Measurements from ENCODE around the gene EEFSEC.

EEFSEC gene

DNA sequence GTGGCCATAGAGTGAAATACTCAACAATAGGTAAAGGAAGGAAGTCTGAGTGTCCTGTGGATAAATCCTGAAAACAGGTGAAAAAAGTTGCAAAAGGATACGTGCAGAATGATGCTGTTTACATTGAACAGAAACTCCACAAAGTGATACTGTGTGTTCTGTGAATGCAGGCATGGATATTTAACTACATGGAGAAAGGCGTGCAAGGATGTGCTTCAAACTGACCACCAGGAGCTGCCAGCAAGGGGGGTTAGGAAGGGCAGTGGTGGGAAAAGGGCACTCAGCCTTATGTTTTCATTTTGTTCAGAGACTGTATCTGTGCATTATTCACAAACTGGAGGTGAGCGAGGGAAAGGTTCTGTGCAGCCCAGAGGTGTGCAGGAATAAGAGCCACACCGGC, 266.0 kb downstream of the EEFSEC start:
- Histone ChIP-seq H3K56ac (ENCODE audit: low read length) (no peak overlapping the region), H3K4me2 (ENCODE audit: low read length) (no peak overlapping the region), H3K27ac (ENCODE audit: low read depth, low read length) (no peak overlapping the region), H2BK120ac (ENCODE audit: low read depth, low read length) (no peak overlapping the region), H4K8ac (ENCODE audit: low read depth, low read length) (no peak overlapping the region), H2BK5ac (ENCODE audit: low read length) (no peak overlapping the region), H3K4me1 (ENCODE audit: control insufficient read depth, low read depth, low read length) (no peaks in the 10 kb centered on the region), H3K27me3 (ENCODE audit: insufficient read depth, low read length, poor library complexity) (no peaks in the 10 kb centered on the region), H3K79me2 (ENCODE audit: control insufficient read depth, insufficient read depth, low read length) (no peaks in the 10 kb centered on the region), H3K4me3 (ENCODE audit: low read length) (no peak overlapping the region), H3K79me1 (ENCODE audit: low read length) (no peaks in the 10 kb centered on the region), H3K4ac (ENCODE audit: low read depth, low read length) (no peak overlapping the region), H2AK5ac (ENCODE audit: low read length) (no peak overlapping the region), H3K23ac (ENCODE audit: low read length) (no peak overlapping the region), H2BK15ac (replicated peaks; ENCODE audit: low read depth) (no peak overlapping the region), H3K18ac (ENCODE audit: low read length) (no peak overlapping the region), H3K36me3 (ENCODE audit: control insufficient read depth, insufficient read depth, low read length) (no peaks in the 10 kb centered on the region), H4K5ac (ENCODE audit: low read length) (no peak overlapping the region), H3K9ac (ENCODE audit: low read length) (no peak overlapping the region)
- no CpG with 5 or more reads among the region's 4 CpGs for WGBS (ENCODE audit: extremely low coverage, insufficient coverage, low lambda C conversion rate)
- no peak for DNase-seq

DNA sequence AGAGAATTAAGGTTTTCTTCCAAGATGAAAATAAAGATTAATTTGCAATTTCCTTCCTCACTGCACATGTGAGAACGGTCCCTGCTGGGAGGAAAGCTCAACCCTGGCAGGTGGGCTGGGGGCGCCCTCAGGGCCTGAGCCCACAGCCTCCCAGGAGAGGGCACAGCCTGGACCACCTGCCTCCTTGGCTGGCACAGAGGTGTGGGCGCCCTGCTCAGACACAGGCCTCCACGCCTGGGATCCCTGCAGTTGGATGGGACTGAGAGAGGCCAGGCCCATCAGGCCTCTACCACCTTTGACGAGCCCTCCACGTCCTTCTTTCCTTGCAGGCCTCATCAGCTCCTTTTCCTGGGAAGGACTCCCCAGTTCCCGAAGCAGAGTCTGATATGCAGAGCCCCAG, 267.0 kb downstream of the EEFSEC start:
- H3K23ac ChIP-seq (ENCODE audit: low read length): no peak overlapping the region
- H2AK5ac ChIP-seq (ENCODE audit: low read length): no peak overlapping the region

DNA sequence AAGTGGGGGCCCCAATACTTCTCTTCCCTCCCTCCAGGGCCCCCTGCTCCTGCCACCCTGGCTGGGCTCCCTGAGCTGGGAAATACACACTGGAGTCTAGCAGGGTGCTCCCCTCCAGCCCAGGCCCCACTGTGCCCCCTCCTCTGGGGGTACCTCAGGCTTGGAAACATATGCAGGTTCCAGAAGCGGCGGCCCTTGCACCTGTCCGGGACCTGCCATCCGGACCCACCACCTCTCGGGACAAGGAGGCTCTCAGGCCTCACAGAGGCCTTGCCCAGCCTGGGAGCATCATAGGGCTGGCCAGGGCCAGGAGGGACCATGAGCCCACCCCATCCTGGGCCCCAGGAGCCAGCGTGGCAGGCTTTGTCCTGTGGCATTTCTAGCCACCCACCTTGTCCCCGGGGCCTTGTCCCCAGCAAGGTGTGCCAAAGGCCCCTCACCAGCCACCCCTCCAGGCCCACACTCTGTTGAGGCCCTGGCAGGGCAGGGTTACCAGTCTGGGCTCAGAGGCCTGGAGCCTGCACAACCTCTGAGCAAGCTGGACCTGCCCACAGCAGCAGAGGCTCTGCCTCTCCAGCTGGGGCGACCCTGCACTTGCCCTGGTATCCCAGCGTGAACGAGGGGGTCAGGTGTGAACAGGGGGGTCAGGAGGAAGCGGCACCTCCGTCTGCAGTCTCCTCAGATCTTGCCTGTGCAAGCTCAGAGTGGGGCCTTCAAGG, 267.6 kb downstream of the EEFSEC start:
- H4K8ac ChIP-seq (ENCODE audit: low read depth, low read length): no peak overlapping the region
- no peak overlapping the region for H3K18ac ChIP-seq (ENCODE audit: low read length)
- no peak overlapping the region for H4K5ac ChIP-seq (ENCODE audit: low read length)
- no peak overlapping the region for H3K27ac ChIP-seq (ENCODE audit: low read depth, low read length)
- no peaks in the 10 kb centered on the region for H3K27me3 ChIP-seq (ENCODE audit: insufficient read depth, low read length, poor library complexity)
- no peak overlapping the region for H2BK120ac ChIP-seq (ENCODE audit: low read depth, low read length)
- H3K4me1 ChIP-seq (ENCODE audit: control insufficient read depth, low read depth, low read length): no peaks in the 10 kb centered on the region
- no peaks in the 10 kb centered on the region for H3K79me1 ChIP-seq (ENCODE audit: low read length)
- no peak overlapping the region for H3K4ac ChIP-seq (ENCODE audit: low read depth, low read length)
- H3K56ac ChIP-seq (ENCODE audit: low read length): no peak overlapping the region
- H2BK15ac ChIP-seq (replicated peaks; ENCODE audit: low read depth): no peak overlapping the region
- no peak overlapping the region for H3K4me2 ChIP-seq (ENCODE audit: low read length)
- no peaks in the 10 kb centered on the region for H3K36me3 ChIP-seq (ENCODE audit: control insufficient read depth, insufficient read depth, low read length)
- H3K79me2 ChIP-seq (ENCODE audit: control insufficient read depth, insufficient read depth, low read length): no peaks in the 10 kb centered on the region
- H3K23ac ChIP-seq (ENCODE audit: low read length): no peak overlapping the region
- no peak for DNase-seq
- no peak overlapping the region for H3K4me3 ChIP-seq (ENCODE audit: low read length)
- H2AK5ac ChIP-seq (ENCODE audit: low read length): no peak overlapping the region
- H3K9ac ChIP-seq (ENCODE audit: low read length): no peak overlapping the region
- WGBS (ENCODE audit: extremely low coverage, insufficient coverage, low lambda C conversion rate): no CpG with 5 or more reads among the region's 12 CpGs
- H2BK5ac ChIP-seq (ENCODE audit: low read length): no peak overlapping the region

More for the DNA sequence above, 267.0 kb downstream of the EEFSEC start:
- no peak overlapping the region for H3K56ac ChIP-seq (ENCODE audit: low read length)
- no CpG with 5 or more reads among the region's 7 CpGs for WGBS (ENCODE audit: extremely low coverage, insufficient coverage, low lambda C conversion rate)
- H3K36me3 ChIP-seq (ENCODE audit: control insufficient read depth, insufficient read depth, low read length): no peaks in the 10 kb centered on the region
- no peak overlapping the region for H2BK120ac ChIP-seq (ENCODE audit: low read depth, low read length)
- H3K9ac ChIP-seq (ENCODE audit: low read length): no peak overlapping the region
- DNase-seq: no peak
- H3K4me1 ChIP-seq (ENCODE audit: control insufficient read depth, low read depth, low read length): no peaks in the 10 kb centered on the region
- H3K79me1 ChIP-seq (ENCODE audit: low read length): no peaks in the 10 kb centered on the region
- H4K5ac ChIP-seq (ENCODE audit: low read length): no peak overlapping the region
- H3K79me2 ChIP-seq (ENCODE audit: control insufficient read depth, insufficient read depth, low read length): no peaks in the 10 kb centered on the region
- no peak overlapping the region for H3K18ac ChIP-seq (ENCODE audit: low read length)
- no peak overlapping the region for H3K27ac ChIP-seq (ENCODE audit: low read depth, low read length)
- no peak overlapping the region for H4K8ac ChIP-seq (ENCODE audit: low read depth, low read length)
- no peak overlapping the region for H3K4me2 ChIP-seq (ENCODE audit: low read length)
- no peak overlapping the region for H3K4me3 ChIP-seq (ENCODE audit: low read length)
- no peak overlapping the region for H2BK5ac ChIP-seq (ENCODE audit: low read length)
- H3K4ac ChIP-seq (ENCODE audit: low read depth, low read length): no peak overlapping the region
- H3K27me3 ChIP-seq (ENCODE audit: insufficient read depth, low read length, poor library complexity): no peaks in the 10 kb centered on the region
- H2BK15ac ChIP-seq (replicated peaks; ENCODE audit: low read depth): no peak overlapping the region

DNA sequence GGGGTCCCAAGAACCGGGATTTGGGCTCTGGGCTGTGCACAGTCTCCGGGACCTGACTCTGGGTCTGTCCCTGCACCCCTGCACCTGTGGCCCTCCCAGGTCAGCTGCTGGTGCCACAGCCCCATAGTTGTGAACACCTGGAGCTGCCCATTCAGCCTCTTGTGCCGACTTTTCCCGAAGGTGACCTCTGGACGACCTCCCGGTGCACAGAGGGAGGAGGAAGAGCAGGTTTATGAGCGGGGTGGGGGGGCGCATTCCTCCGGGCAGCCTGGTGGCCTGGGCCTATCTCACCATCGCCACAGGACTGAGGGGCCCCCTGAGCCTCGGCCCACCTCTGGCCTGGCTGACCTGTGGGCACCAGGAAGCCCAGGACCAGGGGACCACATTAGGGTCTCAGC, 268.2 kb downstream of the EEFSEC start:
- H3K18ac ChIP-seq (ENCODE audit: low read length): no peak overlapping the region
- no peak overlapping the region for H2BK15ac ChIP-seq (replicated peaks; ENCODE audit: low read depth)
- no peak overlapping the region for H3K4me2 ChIP-seq (ENCODE audit: low read length)
- no peaks in the 10 kb centered on the region for H3K4me1 ChIP-seq (ENCODE audit: control insufficient read depth, low read depth, low read length)
- no peak overlapping the region for H3K4me3 ChIP-seq (ENCODE audit: low read length)
- H3K79me2 ChIP-seq (ENCODE audit: control insufficient read depth, insufficient read depth, low read length): no peaks in the 10 kb centered on the region
- no peak overlapping the region for H4K5ac ChIP-seq (ENCODE audit: low read length)
- no CpG with 5 or more reads among the region's 11 CpGs for WGBS (ENCODE audit: extremely low coverage, insufficient coverage, low lambda C conversion rate)
- no peak overlapping the region for H2BK5ac ChIP-seq (ENCODE audit: low read length)
- no peak overlapping the region for H2AK5ac ChIP-seq (ENCODE audit: low read length)
- no peak overlapping the region for H3K4ac ChIP-seq (ENCODE audit: low read depth, low read length)
- no peak overlapping the region for H4K8ac ChIP-seq (ENCODE audit: low read depth, low read length)
- H3K27me3 ChIP-seq (ENCODE audit: insufficient read depth, low read length, poor library complexity): no peaks in the 10 kb centered on the region
- H3K27ac ChIP-seq (ENCODE audit: low read depth, low read length): no peak overlapping the region
- no peaks in the 10 kb centered on the region for H3K36me3 ChIP-seq (ENCODE audit: control insufficient read depth, insufficient read depth, low read length)
- no peak overlapping the region for H3K56ac ChIP-seq (ENCODE audit: low read length)
- no peak overlapping the region for H3K23ac ChIP-seq (ENCODE audit: low read length)
- no peaks in the 10 kb centered on the region for H3K79me1 ChIP-seq (ENCODE audit: low read length)
- DNase-seq: no peak
- no peak overlapping the region for H3K9ac ChIP-seq (ENCODE audit: low read length)
- no peak overlapping the region for H2BK120ac ChIP-seq (ENCODE audit: low read depth, low read length)

DNA sequence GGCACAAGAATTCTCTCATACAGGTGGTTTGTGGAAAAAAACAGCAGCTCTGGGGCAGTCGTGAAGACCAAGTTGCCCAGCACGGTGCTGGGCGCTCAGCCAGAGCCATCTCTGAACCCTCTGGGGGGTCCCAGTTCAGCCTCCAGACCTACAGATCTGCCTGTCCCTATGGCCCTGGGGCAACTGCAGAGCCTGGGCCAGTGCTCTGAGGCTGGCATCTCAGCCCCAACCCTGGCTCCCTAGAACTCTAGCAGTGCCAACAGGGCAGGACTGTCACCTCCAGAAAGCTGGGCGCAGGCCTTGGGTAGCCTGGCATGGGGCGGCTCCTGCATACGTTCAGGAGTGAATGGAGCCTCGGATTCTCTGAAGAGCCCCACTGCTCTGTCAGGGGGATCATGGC, 268.7 kb downstream of the EEFSEC start:
- no CpG with 5 or more reads among the region's 7 CpGs for WGBS (ENCODE audit: extremely low coverage, insufficient coverage, low lambda C conversion rate)
- Histone ChIP-seq H4K8ac (ENCODE audit: low read depth, low read length) (no peak overlapping the region), H3K79me1 (ENCODE audit: low read length) (no peaks in the 10 kb centered on the region), H2AK5ac (ENCODE audit: low read length) (no peak overlapping the region), H3K4me2 (ENCODE audit: low read length) (no peak overlapping the region), H3K23ac (ENCODE audit: low read length) (no peak overlapping the region), H3K4ac (ENCODE audit: low read depth, low read length) (no peak overlapping the region), H3K4me1 (ENCODE audit: control insufficient read depth, low read depth, low read length) (no peaks in the 10 kb centered on the region), H4K5ac (ENCODE audit: low read length) (no peak overlapping the region), H2BK120ac (ENCODE audit: low read depth, low read length) (no peak overlapping the region), H2BK15ac (replicated peaks; ENCODE audit: low read depth) (no peak overlapping the region), H3K27me3 (ENCODE audit: insufficient read depth, low read length, poor library complexity) (peaks cover under 1% of the 10 kb centered on the region), H3K56ac (ENCODE audit: low read length) (no peak overlapping the region), H3K27ac (ENCODE audit: low read depth, low read length) (no peak overlapping the region), H3K36me3 (ENCODE audit: control insufficient read depth, insufficient read depth, low read length) (no peaks in the 10 kb centered on the region), H3K9ac (ENCODE audit: low read length) (no peak overlapping the region), H3K79me2 (ENCODE audit: control insufficient read depth, insufficient read depth, low read length) (no peaks in the 10 kb centered on the region), H3K18ac (ENCODE audit: low read length) (no peak overlapping the region), H2BK5ac (ENCODE audit: low read length) (no peak overlapping the region), H3K4me3 (ENCODE audit: low read length) (no peak overlapping the region)
- no peak for DNase-seq

Data from mesendoderm (in vitro differentiated cells).